ENCODE results near the gene ZBTB20. TPM values are rescaled to one million over a fixed set of nuclear protein-coding genes. Genes with fewer than 3 reads are reported as not detected.

The ZBTB20 gene
- polyA plus RNA-seq, 1 donor from 2014 or later, result 42.6 TPM

- Mint-ChIP-seq H3K4me3 (no peak overlapping the region), H3K27ac (peak overlapping the region in 1 of 3 donors; percentile 63), H3K27me3 (no peaks in the 10 kb centered on the region), H3K36me3 (peaks cover 5% of the 10 kb centered on the region), H3K4me1 (peaks cover 0 to 4% (median 3%) of the 10 kb centered on the region in 3 donors), H3K9me3 (no peaks in the 10 kb centered on the region)
Measured at GRCh38 chr3:114361391-114361790, 785.7 kb downstream of the ZBTB20 start.

GRCh38 chr3:114356525-114356924 lies 790.6 kb downstream of the ZBTB20 start:
- Mint-ChIP-seq H3K4me3 (no peak overlapping the region), H3K36me3 (peaks cover 5% of the 10 kb centered on the region), H3K4me1 (peaks cover 0 to 2% (median 0%) of the 10 kb centered on the region in 3 donors), H3K27me3 (no peaks in the 10 kb centered on the region), H3K9me3 (no peaks in the 10 kb centered on the region), H3K27ac (no peak overlapping the region)

- H3K36me3 Mint-ChIP-seq, result peaks cover 2% of the 10 kb centered on the region
- no peaks in the 10 kb centered on the region for H3K9me3 Mint-ChIP-seq
- H3K4me3 Mint-ChIP-seq, result no peak overlapping the region
- no peak overlapping the region for H3K27ac Mint-ChIP-seq
- no peaks in the 10 kb centered on the region for H3K27me3 Mint-ChIP-seq
- peaks cover 0 to 2% (median 0%) of the 10 kb centered on the region in 3 donors for H3K4me1 Mint-ChIP-seq
Measured at GRCh38 chr3:114356066-114356465, 791.0 kb downstream of the ZBTB20 start.

- Mint-ChIP-seq H3K4me1 (peaks cover 0 to 2% (median 0%) of the 10 kb centered on the region in 3 donors), H3K27me3 (no peaks in the 10 kb centered on the region), H3K36me3 (peaks cover 2% of the 10 kb centered on the region), H3K27ac (no peak overlapping the region), H3K9me3 (no peaks in the 10 kb centered on the region), H3K4me3 (no peak overlapping the region)
Measured at GRCh38 chr3:114355653-114356052, 791.4 kb downstream of the ZBTB20 start.

GRCh38 chr3:114351822-114352145 lies 795.3 kb downstream of the ZBTB20 start:
- Mint-ChIP-seq H3K4me1 (peaks cover 0 to 7% (median 3%) of the 10 kb centered on the region in 3 donors), H3K9me3 (no peaks in the 10 kb centered on the region), H3K4me3 (no peak overlapping the region), H3K27me3 (no peaks in the 10 kb centered on the region), H3K27ac (no peak overlapping the region), H3K36me3 (peaks cover 5% of the 10 kb centered on the region)

- peaks cover 2 to 7% (median 3%) of the 10 kb centered on the region in 3 donors for H3K4me1 Mint-ChIP-seq
- H3K36me3 Mint-ChIP-seq, result peaks cover 4% of the 10 kb centered on the region
- H3K4me3 Mint-ChIP-seq, result no peak overlapping the region
- no peaks in the 10 kb centered on the region for H3K27me3 Mint-ChIP-seq
- H3K27ac Mint-ChIP-seq, result no peak overlapping the region
- H3K9me3 Mint-ChIP-seq, result no peaks in the 10 kb centered on the region
Measured at GRCh38 chr3:114351123-114351821, 795.8 kb downstream of the ZBTB20 start.

GRCh38 chr3:114350690-114351089 lies 796.4 kb downstream of the ZBTB20 start:
- Mint-ChIP-seq H3K9me3 (no peaks in the 10 kb centered on the region), H3K4me3 (no peak overlapping the region), H3K27ac (no peak overlapping the region), H3K36me3 (peaks cover 4% of the 10 kb centered on the region), H3K27me3 (no peaks in the 10 kb centered on the region), H3K4me1 (peaks cover 3 to 13% (median 6%) of the 10 kb centered on the region in 3 donors)

- no peak overlapping the region for H3K27ac Mint-ChIP-seq
- peaks cover 3 to 14% (median 7%) of the 10 kb centered on the region in 3 donors for H3K4me1 Mint-ChIP-seq
- peaks cover 4% of the 10 kb centered on the region for H3K36me3 Mint-ChIP-seq
- no peaks in the 10 kb centered on the region for H3K27me3 Mint-ChIP-seq
- H3K4me3 Mint-ChIP-seq, result no peak overlapping the region
- H3K9me3 Mint-ChIP-seq, result no peaks in the 10 kb centered on the region
Measured at GRCh38 chr3:114350271-114350670, 796.8 kb downstream of the ZBTB20 start.

- H3K36me3 Mint-ChIP-seq, result peaks cover 5% of the 10 kb centered on the region
- H3K9me3 Mint-ChIP-seq, result no peaks in the 10 kb centered on the region
- H3K27me3 Mint-ChIP-seq, result no peaks in the 10 kb centered on the region
- peaks cover 4 to 19% (median 7%) of the 10 kb centered on the region in 3 donors for H3K4me1 Mint-ChIP-seq
- H3K27ac Mint-ChIP-seq, result no peak overlapping the region
- no peak overlapping the region for H3K4me3 Mint-ChIP-seq
Measured at GRCh38 chr3:114344492-114344891, 802.6 kb downstream of the ZBTB20 start.

- H3K27me3 Mint-ChIP-seq, result no peaks in the 10 kb centered on the region
Measured at GRCh38 chr3:114338651-114339357, 808.3 kb downstream of the ZBTB20 start.

GRCh38 chr3:114336857-114337256 lies 810.2 kb downstream of the ZBTB20 start:
- Mint-ChIP-seq H3K27ac (no peak overlapping the region), H3K4me3 (peak overlapping the region in 1 of 4 donors; percentile 61), H3K4me1 (peaks cover 17 to 39% (median 28%) of the 10 kb centered on the region in 3 donors), H3K27me3 (no peaks in the 10 kb centered on the region), H3K36me3 (peaks cover 12% of the 10 kb centered on the region), H3K9me3 (no peaks in the 10 kb centered on the region)

More at GRCh38 chr3:114338651-114339357, 808.3 kb downstream of the ZBTB20 start:
- H3K4me3 Mint-ChIP-seq, result no peak overlapping the region
- H3K27ac Mint-ChIP-seq, result peak overlapping the region in 2 of 3 donors; percentile 18 to 77
- H3K9me3 Mint-ChIP-seq, result no peaks in the 10 kb centered on the region
- peaks cover 9 to 24% (median 12%) of the 10 kb centered on the region in 3 donors for H3K4me1 Mint-ChIP-seq
- peaks cover 9% of the 10 kb centered on the region for H3K36me3 Mint-ChIP-seq

- Mint-ChIP-seq H3K27me3 (no peaks in the 10 kb centered on the region), H3K9me3 (no peaks in the 10 kb centered on the region), H3K36me3 (peaks cover 17% of the 10 kb centered on the region), H3K4me3 (no peak overlapping the region), H3K4me1 (peaks cover 22 to 40% (median 28%) of the 10 kb centered on the region in 3 donors), H3K27ac (no peak overlapping the region)
Measured at GRCh38 chr3:114336122-114336697, 810.9 kb downstream of the ZBTB20 start.

- Mint-ChIP-seq H3K4me3 (no peak overlapping the region), H3K27ac (peak overlapping the region; percentile 49 to 86 (median 78)), H3K9me3 (no peaks in the 10 kb centered on the region), H3K27me3 (no peaks in the 10 kb centered on the region), H3K36me3 (peaks cover 17% of the 10 kb centered on the region), H3K4me1 (peaks cover 28 to 35% (median 32%) of the 10 kb centered on the region in 3 donors)
Measured at GRCh38 chr3:114333923-114334240, 813.2 kb downstream of the ZBTB20 start.

GRCh38 chr3:114333180-114333922 lies 813.7 kb downstream of the ZBTB20 start:
- Mint-ChIP-seq H3K27me3 (no peaks in the 10 kb centered on the region), H3K4me3 (peak overlapping the region in 3 of 4 donors; percentile 42 to 52 (median 48)), H3K9me3 (no peaks in the 10 kb centered on the region), H3K4me1 (peaks cover 30 to 40% (median 32%) of the 10 kb centered on the region in 3 donors), H3K27ac (peak overlapping the region; percentile 78 to 93 (median 86)), H3K36me3 (peaks cover 17% of the 10 kb centered on the region)

Measured in IgD-negative memory B cell (primary cell).